Measurements from ENCODE around the gene MEIS3.
"Not testable (repeated sequence)": the region's sequence is repeated elsewhere in the genome, so short reads cannot be mapped to it uniquely, and the experiment has no call there.

The MEIS3 gene

GRCh38 chr19:47387623-47388022, 31.7 kb downstream of the MEIS3 start:
- not testable (repeated sequence) for H3K4me1 ChIP-seq (ENCODE audit: control insufficient read depth, insufficient read depth, low read length, poor library complexity, severe bottlenecking); H3K4me3 ChIP-seq (ENCODE audit: insufficient read depth, low read depth, low read length, poor library complexity, severe bottlenecking); H3K27me3 ChIP-seq (replicated peaks; ENCODE audit: control insufficient read depth, insufficient read depth, low read length, poor library complexity, severe bottlenecking); DNase-seq; H3K36me3 ChIP-seq (ENCODE audit: control insufficient read depth, insufficient read depth, low read length); H3K9me3 ChIP-seq (ENCODE audit: control insufficient read depth, low read length); H3K27ac ChIP-seq (ENCODE audit: insufficient read depth, low read length, poor library complexity, severe bottlenecking)

GRCh38 chr19:47386582-47386981, 32.7 kb downstream of the MEIS3 start:
- not testable (repeated sequence) for H3K27ac ChIP-seq (ENCODE audit: insufficient read depth, low read length, poor library complexity, severe bottlenecking); H3K4me3 ChIP-seq (ENCODE audit: insufficient read depth, low read depth, low read length, poor library complexity, severe bottlenecking); H3K36me3 ChIP-seq (ENCODE audit: control insufficient read depth, insufficient read depth, low read length); DNase-seq; H3K4me1 ChIP-seq (ENCODE audit: control insufficient read depth, insufficient read depth, low read length, poor library complexity, severe bottlenecking); H3K9me3 ChIP-seq (ENCODE audit: control insufficient read depth, low read length); H3K27me3 ChIP-seq (replicated peaks; ENCODE audit: control insufficient read depth, insufficient read depth, low read length, poor library complexity, severe bottlenecking)

GRCh38 chr19:47384533-47384932, 34.8 kb downstream of the MEIS3 start:
- H3K27ac ChIP-seq (ENCODE audit: insufficient read depth, low read length, poor library complexity, severe bottlenecking); H3K9me3 ChIP-seq (ENCODE audit: control insufficient read depth, low read length); H3K4me3 ChIP-seq (ENCODE audit: insufficient read depth, low read depth, low read length, poor library complexity, severe bottlenecking); DNase-seq; H3K27me3 ChIP-seq (replicated peaks; ENCODE audit: control insufficient read depth, insufficient read depth, low read length, poor library complexity, severe bottlenecking); H3K4me1 ChIP-seq (ENCODE audit: control insufficient read depth, insufficient read depth, low read length, poor library complexity, severe bottlenecking): not testable (repeated sequence)
- peaks cover 20% of the 10 kb centered on the region for H3K36me3 ChIP-seq (ENCODE audit: control insufficient read depth, insufficient read depth, low read length)

- H3K4me1 ChIP-seq (ENCODE audit: control insufficient read depth, insufficient read depth, low read length, poor library complexity, severe bottlenecking); H3K9me3 ChIP-seq (ENCODE audit: control insufficient read depth, low read length); DNase-seq; H3K27me3 ChIP-seq (replicated peaks; ENCODE audit: control insufficient read depth, insufficient read depth, low read length, poor library complexity, severe bottlenecking); H3K4me3 ChIP-seq (ENCODE audit: insufficient read depth, low read depth, low read length, poor library complexity, severe bottlenecking); H3K27ac ChIP-seq (ENCODE audit: insufficient read depth, low read length, poor library complexity, severe bottlenecking): not testable (repeated sequence)
- peaks cover 23% of the 10 kb centered on the region for H3K36me3 ChIP-seq (ENCODE audit: control insufficient read depth, insufficient read depth, low read length)
Observed at GRCh38 chr19:47383890-47384289, 35.4 kb downstream of the MEIS3 start.

- no peak overlapping the region for H3K4me3 ChIP-seq (ENCODE audit: insufficient read depth, low read depth, low read length, poor library complexity, severe bottlenecking)
- H3K36me3 ChIP-seq (ENCODE audit: control insufficient read depth, insufficient read depth, low read length) = peaks cover 35% of the 10 kb centered on the region
- H3K4me1 ChIP-seq (ENCODE audit: control insufficient read depth, insufficient read depth, low read length, poor library complexity, severe bottlenecking) = peaks cover 7% of the 10 kb centered on the region
- H3K9me3 ChIP-seq (ENCODE audit: control insufficient read depth, low read length) = no peaks in the 10 kb centered on the region
- DNase-seq = no peak
- H3K27me3 ChIP-seq (replicated peaks; ENCODE audit: control insufficient read depth, insufficient read depth, low read length, poor library complexity, severe bottlenecking) = no peaks in the 10 kb centered on the region
- no peak overlapping the region for H3K27ac ChIP-seq (ENCODE audit: insufficient read depth, low read length, poor library complexity, severe bottlenecking)
Observed at GRCh38 chr19:47381653-47382279, 37.6 kb downstream of the MEIS3 start.

- peaks cover 7% of the 10 kb centered on the region for H3K4me1 ChIP-seq (ENCODE audit: control insufficient read depth, insufficient read depth, low read length, poor library complexity, severe bottlenecking)
- no peaks in the 10 kb centered on the region for H3K27me3 ChIP-seq (replicated peaks; ENCODE audit: control insufficient read depth, insufficient read depth, low read length, poor library complexity, severe bottlenecking)
- H3K4me3 ChIP-seq (ENCODE audit: insufficient read depth, low read depth, low read length, poor library complexity, severe bottlenecking) = no peak overlapping the region
- H3K9me3 ChIP-seq (ENCODE audit: control insufficient read depth, low read length) = no peaks in the 10 kb centered on the region
- H3K36me3 ChIP-seq (ENCODE audit: control insufficient read depth, insufficient read depth, low read length) = peaks cover 41% of the 10 kb centered on the region
- DNase-seq = no peak
- H3K27ac ChIP-seq (ENCODE audit: insufficient read depth, low read length, poor library complexity, severe bottlenecking) = no peak overlapping the region
Observed at GRCh38 chr19:47381121-47381520, 38.2 kb downstream of the MEIS3 start.

- H3K9me3 ChIP-seq (ENCODE audit: control insufficient read depth, low read length) = no peaks in the 10 kb centered on the region
- no peak overlapping the region for H3K4me3 ChIP-seq (ENCODE audit: insufficient read depth, low read depth, low read length, poor library complexity, severe bottlenecking)
- peaks cover 7% of the 10 kb centered on the region for H3K4me1 ChIP-seq (ENCODE audit: control insufficient read depth, insufficient read depth, low read length, poor library complexity, severe bottlenecking)
- no peak overlapping the region for H3K27ac ChIP-seq (ENCODE audit: insufficient read depth, low read length, poor library complexity, severe bottlenecking)
- H3K36me3 ChIP-seq (ENCODE audit: control insufficient read depth, insufficient read depth, low read length) = peaks cover 47% of the 10 kb centered on the region
- DNase-seq = no peak
- H3K27me3 ChIP-seq (replicated peaks; ENCODE audit: control insufficient read depth, insufficient read depth, low read length, poor library complexity, severe bottlenecking) = no peaks in the 10 kb centered on the region
Observed at GRCh38 chr19:47380559-47380958, 38.8 kb downstream of the MEIS3 start.

GRCh38 chr19:47379381-47379938, 39.9 kb downstream of the MEIS3 start:
- Histone ChIP-seq H3K27me3 (replicated peaks; ENCODE audit: control insufficient read depth, insufficient read depth, low read length, poor library complexity, severe bottlenecking) (no peaks in the 10 kb centered on the region), H3K27ac (ENCODE audit: insufficient read depth, low read length, poor library complexity, severe bottlenecking) (no peak overlapping the region), H3K4me1 (ENCODE audit: control insufficient read depth, insufficient read depth, low read length, poor library complexity, severe bottlenecking) (peaks cover 7% of the 10 kb centered on the region), H3K9me3 (ENCODE audit: control insufficient read depth, low read length) (no peaks in the 10 kb centered on the region), H3K4me3 (ENCODE audit: insufficient read depth, low read depth, low read length, poor library complexity, severe bottlenecking) (no peak overlapping the region), H3K36me3 (ENCODE audit: control insufficient read depth, insufficient read depth, low read length) (peaks cover 58% of the 10 kb centered on the region)
- DNase-seq = no peak

GRCh38 chr19:47378246-47378645, 41.1 kb downstream of the MEIS3 start:
- Histone ChIP-seq H3K4me1 (ENCODE audit: control insufficient read depth, insufficient read depth, low read length, poor library complexity, severe bottlenecking) (peaks cover 7% of the 10 kb centered on the region), H3K4me3 (ENCODE audit: insufficient read depth, low read depth, low read length, poor library complexity, severe bottlenecking) (no peak overlapping the region), H3K27me3 (replicated peaks; ENCODE audit: control insufficient read depth, insufficient read depth, low read length, poor library complexity, severe bottlenecking) (no peaks in the 10 kb centered on the region), H3K9me3 (ENCODE audit: control insufficient read depth, low read length) (no peaks in the 10 kb centered on the region), H3K27ac (ENCODE audit: insufficient read depth, low read length, poor library complexity, severe bottlenecking) (no peak overlapping the region), H3K36me3 (ENCODE audit: control insufficient read depth, insufficient read depth, low read length) (peaks cover 66% of the 10 kb centered on the region)
- no peak for DNase-seq

GRCh38 chr19:47377801-47378200, 41.5 kb downstream of the MEIS3 start:
- Histone ChIP-seq H3K4me3 (ENCODE audit: insufficient read depth, low read depth, low read length, poor library complexity, severe bottlenecking) (no peak overlapping the region), H3K27me3 (replicated peaks; ENCODE audit: control insufficient read depth, insufficient read depth, low read length, poor library complexity, severe bottlenecking) (no peaks in the 10 kb centered on the region), H3K36me3 (ENCODE audit: control insufficient read depth, insufficient read depth, low read length) (peaks cover 71% of the 10 kb centered on the region), H3K9me3 (ENCODE audit: control insufficient read depth, low read length) (no peaks in the 10 kb centered on the region), H3K27ac (ENCODE audit: insufficient read depth, low read length, poor library complexity, severe bottlenecking) (no peak overlapping the region), H3K4me1 (ENCODE audit: control insufficient read depth, insufficient read depth, low read length, poor library complexity, severe bottlenecking) (peaks cover 7% of the 10 kb centered on the region)
- DNase-seq = no peak

Data from effector memory CD4-positive, alpha-beta T cell (primary cell).